HG03025 (cell line): ENCODE measurements around the gene TAF9.
"Not testable (repeated sequence)": the region's sequence is repeated elsewhere in the genome, so short reads cannot be mapped to it uniquely, and the experiment has no call there.

Experiments used
- ATAC-seq: cut with Tn5 transposase; IDR thresholded peaks from one replicate; pipeline ENCODE4 v1.9.1; 2021; ENCODE audit warnings: mild to moderate bottlenecking, moderate library complexity; ENCODE audit not compliant: unreplicated experiment, low FRiP score

Gene TAF9

DNA sequence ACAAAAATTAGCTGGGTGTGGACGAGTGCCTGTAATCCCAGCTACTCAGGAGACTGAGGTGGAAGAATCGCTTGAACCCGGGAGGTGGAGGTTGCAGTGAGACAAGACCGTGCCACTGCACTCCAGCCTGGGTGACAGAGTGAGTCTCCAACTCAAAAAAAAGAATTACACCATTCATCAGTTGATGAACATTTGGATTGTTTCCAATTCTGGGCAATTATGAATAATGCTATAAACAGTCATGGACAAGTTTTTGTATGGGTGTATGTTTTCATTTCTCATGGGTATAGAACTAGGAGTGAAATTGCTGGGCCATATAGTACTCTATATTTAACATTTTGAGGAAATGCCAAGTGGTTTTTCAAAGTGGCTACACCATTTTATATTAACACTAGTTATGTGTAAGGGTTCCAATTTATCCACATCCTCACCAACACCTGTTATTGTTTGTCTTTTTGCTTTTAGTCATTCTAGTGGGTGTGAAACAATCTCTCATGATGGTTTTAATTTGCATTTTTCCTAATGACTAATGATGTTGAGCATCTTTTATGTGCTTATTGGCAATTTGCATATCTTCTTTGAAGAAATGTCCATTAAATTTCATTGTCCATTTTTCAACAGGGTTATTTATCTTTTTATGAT lies 27.7 kb downstream of the TAF9 start:
- no peak for ATAC-seq

DNA sequence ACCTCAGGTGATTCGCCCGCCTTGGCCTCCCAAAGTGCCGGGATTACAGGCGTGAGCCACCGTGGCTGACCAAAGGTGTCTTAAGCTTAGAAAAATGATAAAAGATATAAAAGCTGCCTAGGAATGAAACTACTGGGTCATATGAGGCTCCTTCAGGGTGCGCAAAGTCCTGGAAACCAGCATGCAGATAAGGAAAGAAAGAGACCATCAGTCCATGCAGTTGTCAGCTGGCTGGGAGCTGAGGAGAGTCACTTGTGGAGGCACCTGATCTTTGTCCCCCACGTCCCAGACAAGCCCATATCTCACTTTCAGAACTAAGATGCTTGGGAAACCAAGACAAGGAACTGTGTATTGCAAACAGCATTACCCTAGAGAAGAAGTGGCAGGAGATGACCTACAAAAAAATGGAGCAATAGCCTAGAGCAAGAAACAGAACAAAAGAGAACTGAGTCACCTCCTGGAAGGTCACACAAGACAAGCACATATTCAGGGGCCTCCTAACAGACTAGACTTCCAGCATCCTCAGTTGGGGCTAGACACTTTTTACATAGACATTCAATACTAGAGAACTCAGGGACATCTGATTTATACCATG lies 33.9 kb downstream of the TAF9 start:
- no peak for ATAC-seq

GRCh38 chr5:69334793-69335268 lies 34.5 kb downstream of the TAF9 start:
- ATAC-seq: peak; percentile 45

- ATAC-seq: not testable (repeated sequence)
Observed at GRCh38 chr5:69333668-69334315, 35.5 kb downstream of the TAF9 start.

- ATAC-seq: no peak
Observed at GRCh38 chr5:69331528-69332445, 37.5 kb downstream of the TAF9 start.

DNA sequence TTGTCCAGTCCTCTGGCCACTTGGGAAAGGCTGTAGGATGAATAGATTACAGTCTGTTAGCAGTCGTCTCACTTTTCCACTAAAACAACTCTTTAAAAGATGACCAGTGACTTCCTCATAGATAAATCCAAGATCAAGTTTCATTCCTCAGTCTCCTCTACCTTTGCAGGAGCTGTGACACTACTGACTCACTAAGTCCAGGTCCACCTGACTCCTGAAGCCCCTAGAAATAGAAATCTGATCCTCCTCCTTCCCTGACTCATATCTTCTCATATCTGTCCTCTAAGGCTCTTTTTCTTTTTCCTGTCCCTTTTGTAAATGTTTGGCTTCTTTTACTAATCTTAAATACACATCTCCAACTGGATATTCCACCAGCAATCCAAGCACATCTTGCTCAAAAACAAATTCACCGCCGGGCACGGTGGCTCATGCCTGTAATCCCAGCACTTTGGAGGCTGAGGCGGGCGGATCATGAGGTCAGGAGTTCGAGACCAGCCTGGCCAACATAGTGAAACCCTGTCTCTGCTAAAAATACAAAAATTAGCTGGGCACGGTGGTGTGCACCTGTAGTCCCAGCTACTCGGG lies 39.3 kb downstream of the TAF9 start:
- no peak for ATAC-seq

DNA sequence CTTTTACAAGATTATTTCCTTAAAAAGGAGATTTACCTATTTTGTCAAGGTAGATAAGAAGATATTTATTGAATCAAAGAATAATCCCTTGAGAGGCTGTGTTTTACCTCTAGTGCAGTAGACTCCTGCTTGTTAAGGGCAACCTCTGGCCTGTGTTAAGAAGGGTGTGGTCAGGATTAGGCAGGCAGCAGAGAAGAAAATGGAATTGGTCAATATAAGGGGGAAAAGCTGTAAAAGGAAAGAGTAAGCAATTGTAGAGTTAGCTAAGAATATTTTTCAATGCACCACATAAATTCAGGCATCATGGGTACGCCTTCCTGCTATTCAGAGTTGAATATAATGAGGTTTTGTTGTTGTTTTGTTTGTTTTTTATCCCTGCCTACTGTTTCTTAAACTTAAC lies 43.0 kb downstream of the TAF9 start:
- ATAC-seq: no peak

- no peak for ATAC-seq
Observed at GRCh38 chr5:69317391-69317790, 51.9 kb downstream of the TAF9 start.

DNA sequence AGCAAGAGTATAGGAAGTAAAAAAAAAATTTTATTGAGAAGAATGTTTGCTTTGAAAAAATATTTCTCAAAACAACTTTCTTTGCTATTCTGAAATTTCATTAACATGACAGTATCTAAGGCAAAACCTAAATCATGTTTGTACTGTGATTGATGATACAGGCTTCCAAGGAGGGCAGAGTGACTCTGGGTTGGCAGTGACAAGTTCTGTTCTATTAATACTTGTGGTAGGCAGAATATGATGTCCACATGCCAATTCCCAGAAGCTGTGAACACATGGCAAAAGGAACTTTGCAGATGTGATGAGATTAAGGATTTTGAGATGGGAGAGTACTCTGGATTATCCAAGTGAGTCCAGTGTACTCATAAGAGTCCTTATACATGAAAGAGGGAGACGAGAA lies 53.3 kb downstream of the TAF9 start:
- no peak for ATAC-seq
